HepG2 (cell line): ENCODE results near the gene RASSF4. TPM values are rescaled to one million over a fixed set of nuclear protein-coding genes. Genes with fewer than 3 reads are reported as not detected.

ENCODE experiments used
- ATAC-seq: fragments of 200-7000 bp; cut with Tn5 transposase; 3 replicates; pipeline ENCODE4 v1.9.1; 2020; ENCODE audit warnings: mild to moderate bottlenecking, moderate library complexity
- BruUV-seq: library from RNA; stranded (reverse); fragments of 400-500 nt; replicated peaks from 2 replicates; lab custom pipeline; 2021; lab: Mats Ljungman, UMichigan
- CTCF ChIA-PET: fragments of 300-600 bp; formaldehyde crosslinking; extraction: SDS; loops from one replicate; lab custom pipeline; 2021; ENCODE audit warnings: low total read pairs, inconsistent platforms, low intra/inter-chr PET ratio; lab: Yijun Ruan, JAX
- POLR2A ChIA-PET: fragments of 350-600 bp; sonication (Branson Sonifier 250); formaldehyde crosslinking; loops from one replicate; lab custom pipeline; 2020; ENCODE audit warnings: antibody characterized with exemption, inconsistent platforms; lab: Yijun Ruan, JAX
- DNase-seq: peaks from one replicate; pipeline ENCODE4 v3.0.0-alpha.2; 2015; ENCODE audit warnings: low spot score
- FAIRE-seq: peaks from 3 replicates; lab custom pipeline; 2011; peaks lifted over from hg19 to GRCh38; lab: Jason Lieb, UNC
- H2AFZ ChIP-seq: one replicate; pipeline ENCODE4 v1.6.1; 2011; ENCODE audit warnings: low read length, inconsistent platforms
- H3K27ac ChIP-seq: fragments of 300-600 bp; 3 replicates; pipeline ENCODE4 v1.8.0; 2011; ENCODE audit warnings: mixed run types, mild to moderate bottlenecking, mixed read lengths, low read length, inconsistent platforms; ENCODE audit not compliant: insufficient read depth; ENCODE audit errors: extremely low read length
- H3K27me3 ChIP-seq, 2 experiments: fragments of 200-600 bp in 1 of 2; 2 replicates in 1 of 2; 3 replicates in 1 of 2; pipeline versions ENCODE4 v1.6.0 to v1.8.0; 2011; ENCODE audit warnings: low read length in 2 of 2, mild to moderate bottlenecking in 2 of 2, moderate library complexity in 2 of 2, inconsistent platforms in 1 of 2; ENCODE audit not compliant: insufficient read depth in 2 of 2, control insufficient read depth in 1 of 2
- H3K36me3 ChIP-seq, 2 experiments: fragments of 200-600 bp in 1 of 2; replicated peaks in 1 of 2; 2 replicates in 1 of 2; 3 replicates in 1 of 2; pipeline versions ENCODE4 v1.5.1 to v1.8.0; 2011; ENCODE audit warnings: low read length in 2 of 2, inconsistent platforms in 1 of 2; ENCODE audit not compliant: insufficient read depth in 2 of 2, control insufficient read depth in 1 of 2
- H3K4me1 ChIP-seq: 2 replicates; pipeline ENCODE4 v1.5.1; 2012; ENCODE audit warnings: low read length, inconsistent platforms; ENCODE audit not compliant: insufficient read depth
- H3K4me2 ChIP-seq: 2 replicates; pipeline ENCODE4 v1.6.0; 2011; ENCODE audit warnings: low read depth, low read length, inconsistent platforms
- H3K4me3 ChIP-seq, 3 experiments: fragments of 200-600 bp in 1 of 3; sonication (generic), shearing (Covaris generic) in 1 of 3; replicated peaks in 1 of 3; 2 replicates each; pipeline ENCODE4 v1.5.1; 2011 to 2016; ENCODE audit warnings: low read length in 3 of 3, inconsistent platforms in 2 of 3, low read depth in 2 of 3, mild to moderate bottlenecking in 2 of 3, control low read depth in 1 of 3, mixed read lengths in 1 of 3; ENCODE audit not compliant: insufficient read depth in 1 of 3
- H3K79me2 ChIP-seq: one replicate; pipeline ENCODE4 v1.6.1; 2011; ENCODE audit warnings: low read length, inconsistent platforms; ENCODE audit not compliant: insufficient read depth
- H3K9ac ChIP-seq: 2 replicates; pipeline ENCODE4 v1.6.0; 2011; ENCODE audit warnings: mild to moderate bottlenecking, low read depth, low read length, inconsistent platforms; ENCODE audit not compliant: insufficient read depth
- H3K9me3 ChIP-seq: 2 replicates; pipeline ENCODE4 v1.5.1; 2012; ENCODE audit warnings: mild to moderate bottlenecking, low read length
- H4K20me1 ChIP-seq: 2 replicates; pipeline ENCODE4 v1.6.0; 2011; ENCODE audit warnings: inconsistent platforms, mild to moderate bottlenecking, low read length, moderate library complexity; ENCODE audit not compliant: insufficient read depth
- ELF3 ChIP-seq: IDR thresholded peaks from 2 replicates; pipeline ENCODE4 v1.6.1; 2016; ENCODE audit warnings: missing genetic modification reagents, missing compliant biosample characterization
- GLI4 ChIP-seq: sonication (generic); formaldehyde crosslinking; IDR thresholded peaks from 2 replicates; pipeline ENCODE4 v1.5.1; 2020; ENCODE audit warnings: missing genetic modification reagents, mild to moderate bottlenecking, moderate library complexity, borderline replicate concordance
- MEF2D ChIP-seq: sonication (generic); formaldehyde crosslinking; IDR thresholded peaks from 2 replicates; pipeline ENCODE4 v1.5.1; 2020; ENCODE audit warnings: mild to moderate bottlenecking, missing genetic modification reagents
- SKIL ChIP-seq: sonication (generic); formaldehyde crosslinking; IDR thresholded peaks from 2 replicates; pipeline ENCODE4 v1.8.0; 2022; ENCODE audit warnings: missing genetic modification reagents, mild to moderate bottlenecking, moderate library complexity, borderline replicate concordance
- ZEB1 ChIP-seq: IDR thresholded peaks from 2 replicates; pipeline ENCODE4 v1.6.1; 2012; ENCODE audit warnings: mild to moderate bottlenecking, low read depth, inconsistent platforms; ENCODE audit not compliant: insufficient replicate concordance
- ZNF292 ChIP-seq: sonication (generic); formaldehyde crosslinking; IDR thresholded peaks from 2 replicates; pipeline ENCODE4 v1.8.1; 2022; ENCODE audit warnings: mild to moderate bottlenecking, low read depth, missing genetic modification reagents, borderline replicate concordance
- ZNF614 ChIP-seq: IDR thresholded peaks from 2 replicates; pipeline ENCODE4 v1.6.1; 2018; ENCODE audit warnings: missing biosample characterization, missing genetic modification reagents, inconsistent platforms, borderline replicate concordance
- WGBS: methylation state at CpG from one replicate; pipeline ENCODE4 v1.1.6; 2017; ENCODE audit warnings: low lambda C conversion rate; 5-methylcytosine and 5-hydroxymethylcytosine counted together
- in situ Hi-C: cut with HindIII; loops from 2 replicates; pipeline ENCODE4 v1.10.0; 2017; ENCODE audit warnings: low pct_unique_long_range_greater_than_20kb; ENCODE audit not compliant: extremely low pct_ligation_motif_present
- intact Hi-C: fragments of 100-400 bp; cut with micrococcal nuclease; formaldehyde crosslinking; loops from one replicate; pipeline ENCODE4 v1.10.0; 2022; ENCODE audit not compliant: unreplicated experiment
- polyA plus RNA-seq, 8 experiments: library from polyadenylated mRNA; depleted of rRNA in 3 of 8; stranded (reverse) in 7 of 8; unstranded in 1 of 8; fragments of >200 nt; fragmentation: Illumina TruSeq in 4 of 8; extraction: Trizol in 4 of 8; gene quantifications; 2 replicates each; pipeline versions ENCODE4 v1.2.1 to v1.2.3, GENCODE V29; 2011 to 2016; ENCODE audit warnings: low read depth in 4 of 8, missing spikeins in 1 of 8, mixed read lengths in 1 of 8; ENCODE audit not compliant: insufficient read depth in 1 of 8
- total RNA-seq, 5 experiments: library from RNA; depleted of rRNA; stranded (reverse); fragments of >200 nt; fragmentation: Illumina TruSeq; extraction: Trizol; gene quantifications; 2 replicates each; pipeline ENCODE4 v1.2.3, GENCODE V29; 2016; ENCODE audit warnings: low read depth in 1 of 5
- TF ChIP-seq, protein P1 (sequence below): sonication (generic); formaldehyde crosslinking; IDR thresholded peaks from 2 replicates; pipeline ENCODE4 v1.4.0; 2020; ENCODE audit warnings: mild to moderate bottlenecking, missing genetic modification reagents
- TF ChIP-seq, protein P2 (sequence below): IDR thresholded peaks from 2 replicates; pipeline ENCODE4 v1.6.1; 2016; ENCODE audit warnings: control low read depth

Gene RASSF4
- total and polyA plus RNA-seq, 2 of the 13 experiments (the other 11 are each of a cell fraction or from before 2014, with no cell fraction given), result 34.0 to 51.7 TPM

GRCh38 chr10:45005284-45005683 is 45.7 kb downstream of the RASSF4 start (continued):
- peak; percentile 63; the same call in 1 of the 2 replicates for TF ChIP-seq MEF2D (CRISPR knock-in tag)
- peak; percentile 40; the same call in 1 of the 2 replicates for TF ChIP-seq ZNF614
- TF ChIP-seq ELF3 (CRISPR knock-in tag), result peak; percentile 67; the same call in 1 of the 2 replicates

DNA sequence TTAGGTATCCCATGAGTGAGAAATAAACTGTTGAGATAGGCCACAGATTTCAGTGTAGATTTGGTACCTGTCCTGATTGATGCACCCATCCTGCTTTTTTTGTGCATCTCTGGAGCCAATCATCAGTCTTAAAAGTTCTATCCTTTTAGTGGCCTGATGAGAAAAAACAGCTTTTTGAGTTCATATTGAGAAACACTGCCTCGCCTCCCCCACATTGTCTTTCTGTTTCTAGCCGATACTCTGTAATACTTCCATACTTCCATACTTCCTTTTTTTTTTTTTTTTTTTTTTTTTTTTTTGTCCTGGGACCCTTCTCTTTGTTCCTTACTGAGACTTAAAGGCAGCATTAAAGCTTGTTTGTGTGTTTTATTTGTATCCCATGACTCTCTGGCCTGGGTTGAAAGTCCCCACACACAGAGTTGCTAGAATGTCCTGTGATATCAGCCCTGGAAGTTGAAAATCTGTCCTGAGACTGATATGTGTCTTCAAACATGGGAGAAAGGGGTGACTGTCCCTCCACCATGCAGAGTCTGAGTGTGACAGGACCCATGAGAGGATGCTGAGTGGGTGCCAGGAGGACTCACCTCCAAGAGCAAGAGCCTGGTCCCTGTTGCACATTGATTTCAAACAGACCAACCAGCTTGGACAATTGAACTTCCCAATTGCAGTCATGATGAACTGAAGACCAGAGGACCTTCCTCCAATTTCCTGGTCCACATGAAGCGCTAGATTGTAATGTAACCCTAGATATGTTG is 46.9 kb downstream of the RASSF4 start:
- H3K4me2 ChIP-seq, result no peak overlapping the region
- CTCF ChIA-PET, result no interaction called here
- intact Hi-C loops (loop anchor here (10.0 kb wide), 1 partner anchor 438 kb away; no protein-coding TSS in a partner anchor), in situ Hi-C loops (loop anchor here (25.0 kb wide), 2 partner anchors 231 to 431 kb away; no protein-coding TSS in a partner anchor)
- WGBS, result 93% methylated on average over 3 of the region's 3 CpGs
- no peaks in the 10 kb centered on the region for H3K27me3 ChIP-seq
- H3K4me1 ChIP-seq, result peaks cover 63% of the 10 kb centered on the region
- H3K79me2 ChIP-seq, result no peaks in the 10 kb centered on the region
- H4K20me1 ChIP-seq, result no peaks in the 10 kb centered on the region
- no peaks in the 10 kb centered on the region for H3K36me3 ChIP-seq
- H3K4me3 ChIP-seq, result no peak overlapping the region
- no peak overlapping the region for H2AFZ ChIP-seq
- FAIRE-seq, result no peak
- no peaks in the 10 kb centered on the region for H3K9me3 ChIP-seq
- TF ChIP-seq, protein P1, sequence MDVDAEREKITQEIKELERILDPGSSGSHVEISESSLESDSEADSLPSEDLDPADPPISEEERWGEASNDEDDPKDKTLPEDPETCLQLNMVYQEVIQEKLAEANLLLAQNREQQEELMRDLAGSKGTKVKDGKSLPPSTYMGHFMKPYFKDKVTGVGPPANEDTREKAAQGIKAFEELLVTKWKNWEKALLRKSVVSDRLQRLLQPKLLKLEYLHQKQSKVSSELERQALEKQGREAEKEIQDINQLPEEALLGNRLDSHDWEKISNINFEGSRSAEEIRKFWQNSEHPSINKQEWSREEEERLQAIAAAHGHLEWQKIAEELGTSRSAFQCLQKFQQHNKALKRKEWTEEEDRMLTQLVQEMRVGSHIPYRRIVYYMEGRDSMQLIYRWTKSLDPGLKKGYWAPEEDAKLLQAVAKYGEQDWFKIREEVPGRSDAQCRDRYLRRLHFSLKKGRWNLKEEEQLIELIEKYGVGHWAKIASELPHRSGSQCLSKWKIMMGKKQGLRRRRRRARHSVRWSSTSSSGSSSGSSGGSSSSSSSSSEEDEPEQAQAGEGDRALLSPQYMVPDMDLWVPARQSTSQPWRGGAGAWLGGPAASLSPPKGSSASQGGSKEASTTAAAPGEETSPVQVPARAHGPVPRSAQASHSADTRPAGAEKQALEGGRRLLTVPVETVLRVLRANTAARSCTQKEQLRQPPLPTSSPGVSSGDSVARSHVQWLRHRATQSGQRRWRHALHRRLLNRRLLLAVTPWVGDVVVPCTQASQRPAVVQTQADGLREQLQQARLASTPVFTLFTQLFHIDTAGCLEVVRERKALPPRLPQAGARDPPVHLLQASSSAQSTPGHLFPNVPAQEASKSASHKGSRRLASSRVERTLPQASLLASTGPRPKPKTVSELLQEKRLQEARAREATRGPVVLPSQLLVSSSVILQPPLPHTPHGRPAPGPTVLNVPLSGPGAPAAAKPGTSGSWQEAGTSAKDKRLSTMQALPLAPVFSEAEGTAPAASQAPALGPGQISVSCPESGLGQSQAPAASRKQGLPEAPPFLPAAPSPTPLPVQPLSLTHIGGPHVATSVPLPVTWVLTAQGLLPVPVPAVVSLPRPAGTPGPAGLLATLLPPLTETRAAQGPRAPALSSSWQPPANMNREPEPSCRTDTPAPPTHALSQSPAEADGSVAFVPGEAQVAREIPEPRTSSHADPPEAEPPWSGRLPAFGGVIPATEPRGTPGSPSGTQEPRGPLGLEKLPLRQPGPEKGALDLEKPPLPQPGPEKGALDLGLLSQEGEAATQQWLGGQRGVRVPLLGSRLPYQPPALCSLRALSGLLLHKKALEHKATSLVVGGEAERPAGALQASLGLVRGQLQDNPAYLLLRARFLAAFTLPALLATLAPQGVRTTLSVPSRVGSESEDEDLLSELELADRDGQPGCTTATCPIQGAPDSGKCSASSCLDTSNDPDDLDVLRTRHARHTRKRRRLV (CRISPR knock-in tag), result no peak
- TF ChIP-seq SKIL (no peak), GLI4 (no peak), ZEB1 (no peak), ZNF292 (CRISPR knock-in tag) (no peak)
- TF ChIP-seq, protein P2, sequence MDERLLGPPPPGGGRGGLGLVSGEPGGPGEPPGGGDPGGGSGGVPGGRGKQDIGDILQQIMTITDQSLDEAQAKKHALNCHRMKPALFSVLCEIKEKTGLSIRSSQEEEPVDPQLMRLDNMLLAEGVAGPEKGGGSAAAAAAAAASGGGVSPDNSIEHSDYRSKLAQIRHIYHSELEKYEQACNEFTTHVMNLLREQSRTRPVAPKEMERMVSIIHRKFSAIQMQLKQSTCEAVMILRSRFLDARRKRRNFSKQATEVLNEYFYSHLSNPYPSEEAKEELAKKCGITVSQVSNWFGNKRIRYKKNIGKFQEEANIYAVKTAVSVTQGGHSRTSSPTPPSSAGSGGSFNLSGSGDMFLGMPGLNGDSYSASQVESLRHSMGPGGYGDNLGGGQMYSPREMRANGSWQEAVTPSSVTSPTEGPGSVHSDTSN (CRISPR knock-in tag), result no peak
- POLR2A ChIA-PET, result interaction anchor here (3.8 to 6.3 kb wide), 2 partner anchors 11 to 28 kb away, joined by 46 to 119 read pairs; partner anchors contain the start of gene DEPP1
- BruUV-seq, result no TSS peak
- no peak for DNase-seq
- no peak overlapping the region for H3K9ac ChIP-seq
- no peak for ATAC-seq
- no peak overlapping the region for H3K27ac ChIP-seq
